ENCODE measurements around the gene PPP1R10. TPM values are rescaled to one million over a fixed set of nuclear protein-coding genes. Genes with fewer than 3 reads are reported as not detected.

The PPP1R10 gene
- total RNA-seq, 1 donor from 2014 or later = 82.1 TPM

DNA sequence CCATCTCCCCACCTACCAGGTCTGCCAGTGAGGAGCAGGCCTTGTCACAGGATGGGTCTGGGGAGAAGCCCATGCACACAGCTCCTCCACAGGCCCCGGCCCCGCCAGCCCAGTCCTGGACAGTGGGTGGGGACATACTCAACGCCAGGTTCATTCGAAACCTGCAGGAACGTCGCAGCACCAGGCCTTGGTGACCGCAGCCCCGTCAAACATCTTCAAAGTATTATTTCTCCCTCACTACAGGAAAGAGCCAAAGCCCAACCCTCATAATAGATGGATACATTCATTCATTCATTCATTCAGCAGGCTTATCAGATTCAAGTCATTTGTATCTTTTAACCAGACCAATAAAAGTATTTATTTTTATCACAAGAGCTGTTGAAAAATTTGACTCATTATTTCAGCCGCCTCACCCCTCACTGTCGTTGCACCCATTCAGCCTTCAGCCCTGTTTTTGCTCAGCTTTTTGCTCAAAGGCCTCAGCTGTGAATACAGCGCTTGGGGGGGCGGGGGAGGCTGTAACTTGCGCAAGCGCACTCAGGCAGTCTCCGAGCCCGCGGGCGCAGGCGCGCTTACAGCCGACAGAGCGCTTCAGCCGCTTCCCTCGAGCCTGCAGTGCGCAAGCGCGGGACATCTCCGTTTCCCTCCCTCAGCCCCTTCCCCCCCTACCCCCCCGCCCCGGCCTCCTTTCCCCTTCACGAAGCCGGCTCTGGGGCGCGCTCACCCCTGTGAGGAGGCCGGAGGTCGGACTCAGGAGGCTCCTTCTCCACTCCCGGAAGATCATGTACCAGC lies 29.6 kb upstream of the PPP1R10 start, which contains the start of gene C6orf136:
TSS of gene C6orf136 (plus strand) at position 684 of the 792 bp plus-strand sequence. CDS start at position 783, 99 bp downstream.
- Mint-ChIP-seq H3K4me3 (ENCODE audit: unreplicated experiment) (peak within 1 kb of the TSS; percentile 83), H3K36me3 (ENCODE audit: unreplicated experiment) (peaks cover 18% of the 10 kb centered on the region), H3K4me1 (ENCODE audit: unreplicated experiment) (peaks cover 15% of the 10 kb centered on the region), H3K27me3 (ENCODE audit: unreplicated experiment) (no peaks in the 10 kb centered on the region), H3K9me3 (ENCODE audit: unreplicated experiment) (no peaks in the 10 kb centered on the region), H3K27ac (ENCODE audit: unreplicated experiment) (peak within 1 kb of the TSS; percentile 74)
- peak; percentile 97 for DNase-seq (ENCODE audit: extremely low spot score, unreplicated experiment)
- TF ChIP-seq, protein P1, sequence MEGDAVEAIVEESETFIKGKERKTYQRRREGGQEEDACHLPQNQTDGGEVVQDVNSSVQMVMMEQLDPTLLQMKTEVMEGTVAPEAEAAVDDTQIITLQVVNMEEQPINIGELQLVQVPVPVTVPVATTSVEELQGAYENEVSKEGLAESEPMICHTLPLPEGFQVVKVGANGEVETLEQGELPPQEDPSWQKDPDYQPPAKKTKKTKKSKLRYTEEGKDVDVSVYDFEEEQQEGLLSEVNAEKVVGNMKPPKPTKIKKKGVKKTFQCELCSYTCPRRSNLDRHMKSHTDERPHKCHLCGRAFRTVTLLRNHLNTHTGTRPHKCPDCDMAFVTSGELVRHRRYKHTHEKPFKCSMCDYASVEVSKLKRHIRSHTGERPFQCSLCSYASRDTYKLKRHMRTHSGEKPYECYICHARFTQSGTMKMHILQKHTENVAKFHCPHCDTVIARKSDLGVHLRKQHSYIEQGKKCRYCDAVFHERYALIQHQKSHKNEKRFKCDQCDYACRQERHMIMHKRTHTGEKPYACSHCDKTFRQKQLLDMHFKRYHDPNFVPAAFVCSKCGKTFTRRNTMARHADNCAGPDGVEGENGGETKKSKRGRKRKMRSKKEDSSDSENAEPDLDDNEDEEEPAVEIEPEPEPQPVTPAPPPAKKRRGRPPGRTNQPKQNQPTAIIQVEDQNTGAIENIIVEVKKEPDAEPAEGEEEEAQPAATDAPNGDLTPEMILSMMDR (IDR thresholded peaks at IDR 0.05) = no peak

DNA sequence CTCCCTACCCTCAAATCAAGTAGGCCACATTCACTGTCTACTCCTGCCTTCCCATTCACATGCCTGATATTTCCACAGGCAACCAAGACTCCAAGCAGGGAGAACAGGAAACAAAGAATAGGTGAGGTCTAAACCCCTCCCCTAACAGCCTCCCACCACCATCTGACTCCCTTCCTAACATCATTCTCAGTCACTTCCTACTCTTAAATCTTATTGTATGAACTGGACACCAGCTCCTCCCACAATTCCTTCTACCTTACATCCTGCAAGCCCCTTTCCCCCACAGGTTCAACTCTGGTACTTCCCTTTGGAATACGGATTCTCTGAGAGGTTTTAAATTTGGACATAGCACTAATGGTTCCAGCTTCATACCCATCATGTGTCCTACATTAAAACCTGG lies 28.9 kb upstream of the PPP1R10 start:
- peak overlapping the region; percentile 4 for H3K27ac Mint-ChIP-seq (ENCODE audit: unreplicated experiment)
- H3K27me3 Mint-ChIP-seq (ENCODE audit: unreplicated experiment) = no peaks in the 10 kb centered on the region
- TF ChIP-seq, protein P1 (IDR thresholded peaks at IDR 0.05) = no peak
- H3K4me1 Mint-ChIP-seq (ENCODE audit: unreplicated experiment) = peaks cover 15% of the 10 kb centered on the region
- H3K9me3 Mint-ChIP-seq (ENCODE audit: unreplicated experiment) = no peaks in the 10 kb centered on the region
- H3K4me3 Mint-ChIP-seq (ENCODE audit: unreplicated experiment) = peak overlapping the region; percentile 83
- DNase-seq (ENCODE audit: extremely low spot score, unreplicated experiment) = no peak
- H3K36me3 Mint-ChIP-seq (ENCODE audit: unreplicated experiment) = peaks cover 19% of the 10 kb centered on the region

DNA sequence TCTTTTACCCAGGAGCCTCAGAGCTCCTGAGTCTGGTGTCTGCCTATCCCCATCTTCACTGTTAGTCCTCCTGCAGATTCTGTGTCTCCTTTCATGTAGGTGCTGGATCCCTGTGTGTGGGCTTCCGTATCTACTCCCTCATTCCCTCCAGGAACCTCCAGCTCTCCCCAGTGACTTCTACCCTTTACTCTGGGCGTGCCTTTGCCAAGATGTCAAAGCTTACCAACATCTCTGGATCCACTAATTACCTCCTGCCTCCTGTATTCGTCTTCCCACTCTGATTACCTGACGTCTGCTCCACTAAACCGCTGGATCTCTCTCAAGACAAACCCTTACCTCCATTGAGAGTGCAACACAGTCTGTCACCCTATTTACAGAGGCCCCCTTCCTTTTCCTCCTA lies 27.7 kb upstream of the PPP1R10 start:
- TF ChIP-seq, protein P1 (IDR thresholded peaks at IDR 0.05) = no peak
- H3K36me3 Mint-ChIP-seq (ENCODE audit: unreplicated experiment) = peaks cover 22% of the 10 kb centered on the region
- DNase-seq (ENCODE audit: extremely low spot score, unreplicated experiment) = no peak
- H3K27me3 Mint-ChIP-seq (ENCODE audit: unreplicated experiment) = no peaks in the 10 kb centered on the region
- H3K27ac Mint-ChIP-seq (ENCODE audit: unreplicated experiment) = no peak overlapping the region
- H3K9me3 Mint-ChIP-seq (ENCODE audit: unreplicated experiment) = no peaks in the 10 kb centered on the region
- H3K4me1 Mint-ChIP-seq (ENCODE audit: unreplicated experiment) = peaks cover 15% of the 10 kb centered on the region
- H3K4me3 Mint-ChIP-seq (ENCODE audit: unreplicated experiment) = no peak overlapping the region

- DNase-seq (ENCODE audit: extremely low spot score, unreplicated experiment) = no peak
- Mint-ChIP-seq H3K27ac (ENCODE audit: unreplicated experiment) (no peak overlapping the region), H3K27me3 (ENCODE audit: unreplicated experiment) (no peaks in the 10 kb centered on the region), H3K4me3 (ENCODE audit: unreplicated experiment) (no peak overlapping the region), H3K4me1 (ENCODE audit: unreplicated experiment) (peaks cover 15% of the 10 kb centered on the region), H3K9me3 (ENCODE audit: unreplicated experiment) (no peaks in the 10 kb centered on the region), H3K36me3 (ENCODE audit: unreplicated experiment) (peaks cover 22% of the 10 kb centered on the region)
- TF ChIP-seq, protein P1 (IDR thresholded peaks at IDR 0.05) = no peak
Measured at GRCh38 chr6:30643656-30644055, 26.6 kb upstream of the PPP1R10 start.

DNA sequence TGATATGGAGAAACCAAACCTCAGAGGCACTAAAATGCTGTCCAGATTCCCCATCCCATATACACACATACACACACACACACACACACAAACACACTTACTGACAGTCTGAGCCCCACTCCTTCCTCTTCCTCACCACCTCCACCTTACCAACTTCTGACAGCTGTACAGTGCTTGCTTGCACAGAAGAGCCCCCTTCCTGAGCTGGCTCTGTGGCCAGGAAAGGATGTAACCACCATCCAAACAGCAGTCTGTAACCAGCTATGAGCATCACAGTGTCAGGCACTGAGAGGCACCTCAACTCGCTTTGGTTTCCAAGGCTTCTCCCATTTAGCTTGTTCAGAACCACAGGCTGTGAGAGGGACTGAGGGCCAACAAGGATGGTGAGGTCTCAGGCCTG lies 24.0 kb upstream of the PPP1R10 start:
- Mint-ChIP-seq H3K4me3 (ENCODE audit: unreplicated experiment) (no peak overlapping the region), H3K4me1 (ENCODE audit: unreplicated experiment) (peaks cover under 1% of the 10 kb centered on the region), H3K27ac (ENCODE audit: unreplicated experiment) (no peak overlapping the region), H3K36me3 (ENCODE audit: unreplicated experiment) (peaks cover 26% of the 10 kb centered on the region), H3K9me3 (ENCODE audit: unreplicated experiment) (no peaks in the 10 kb centered on the region), H3K27me3 (ENCODE audit: unreplicated experiment) (no peaks in the 10 kb centered on the region)
- DNase-seq (ENCODE audit: extremely low spot score, unreplicated experiment) = no peak
- TF ChIP-seq, protein P1 (IDR thresholded peaks at IDR 0.05) = no peak
